GM18526 (cell line): Measurements from ENCODE around the gene RFX8.

Source experiments
- POLR2A ChIP-seq: IDR thresholded peaks from 3 replicates; pipeline ENCODE4 v1.6.1; 2011; ENCODE audit not compliant: insufficient read length; ENCODE audit errors: extremely low read depth

The RFX8 gene

GRCh38 chr2:101359410-101359954, 115.4 kb downstream of the RFX8 start:
- TF ChIP-seq POLR2A = no peak

DNA sequence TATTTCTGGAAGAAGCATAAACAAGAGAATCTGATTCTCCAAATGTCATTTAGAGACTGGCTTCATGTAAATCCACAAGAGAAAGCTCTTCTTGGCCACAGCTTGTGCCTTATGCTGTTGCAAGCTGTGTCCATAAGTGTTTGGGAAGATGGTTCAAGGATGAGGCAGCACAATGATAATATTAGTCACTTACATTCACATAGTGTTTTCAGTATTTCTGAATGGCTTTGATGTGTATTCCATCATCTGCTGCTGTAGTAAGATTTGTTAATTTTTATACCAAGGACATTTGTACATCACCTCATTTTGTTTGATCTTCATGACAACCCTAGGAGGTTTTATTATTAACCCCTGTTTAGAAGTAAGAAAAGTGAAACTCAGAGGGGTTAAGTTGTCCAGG, 117.5 kb downstream of the RFX8 start:
- no peak for TF ChIP-seq POLR2A

DNA sequence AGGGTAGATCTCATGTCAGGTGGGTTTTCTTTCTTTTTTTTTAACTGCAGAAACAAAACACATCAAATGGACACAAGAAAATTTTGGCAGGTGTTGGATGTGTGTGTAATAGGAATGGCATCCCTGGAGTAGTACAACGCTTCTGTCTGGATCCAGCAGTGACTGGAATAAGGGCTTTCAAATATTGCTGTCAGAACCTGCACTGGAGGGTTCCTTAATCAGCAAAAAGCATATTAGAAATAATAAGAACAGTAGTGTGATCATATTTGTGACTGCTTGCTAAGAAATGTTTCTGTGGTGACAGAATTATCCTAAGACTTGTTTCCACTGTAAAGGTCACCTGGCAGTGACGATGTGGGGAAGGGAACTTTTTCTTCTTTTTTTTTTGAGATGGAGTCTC, 118.4 kb downstream of the RFX8 start:
- TF ChIP-seq POLR2A = no peak

GRCh38 chr2:101356055-101356454, 118.9 kb downstream of the RFX8 start:
- no peak for TF ChIP-seq POLR2A

GRCh38 chr2:101355401-101356054, 119.4 kb downstream of the RFX8 start:
- TF ChIP-seq POLR2A = no peak

- no peak for TF ChIP-seq POLR2A
These were observed 120.2 kb downstream of the RFX8 start for GRCh38 chr2:101354420-101355311.

DNA sequence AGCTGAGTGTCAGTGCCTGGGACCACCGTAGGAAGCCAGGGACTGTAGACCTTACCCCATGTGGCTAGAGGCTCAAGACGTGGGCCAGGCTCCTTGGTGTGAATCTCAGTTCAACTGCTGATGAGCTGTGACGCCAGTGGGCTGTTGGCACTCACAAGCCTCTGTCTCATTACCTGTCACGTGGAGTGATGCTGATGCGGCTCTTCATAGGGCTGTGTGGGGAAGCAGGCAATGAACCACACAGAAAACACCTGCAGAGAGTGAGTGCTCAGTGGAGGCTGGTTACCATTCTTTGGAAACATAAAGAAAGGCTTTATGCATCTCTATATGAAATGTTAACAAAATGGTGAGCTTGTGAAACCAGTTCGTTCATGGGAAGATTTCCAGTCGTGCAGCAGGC, 123.7 kb downstream of the RFX8 start:
- no peak for TF ChIP-seq POLR2A

GRCh38 chr2:101349893-101350662, 124.8 kb downstream of the RFX8 start:
- no peak for TF ChIP-seq POLR2A

DNA sequence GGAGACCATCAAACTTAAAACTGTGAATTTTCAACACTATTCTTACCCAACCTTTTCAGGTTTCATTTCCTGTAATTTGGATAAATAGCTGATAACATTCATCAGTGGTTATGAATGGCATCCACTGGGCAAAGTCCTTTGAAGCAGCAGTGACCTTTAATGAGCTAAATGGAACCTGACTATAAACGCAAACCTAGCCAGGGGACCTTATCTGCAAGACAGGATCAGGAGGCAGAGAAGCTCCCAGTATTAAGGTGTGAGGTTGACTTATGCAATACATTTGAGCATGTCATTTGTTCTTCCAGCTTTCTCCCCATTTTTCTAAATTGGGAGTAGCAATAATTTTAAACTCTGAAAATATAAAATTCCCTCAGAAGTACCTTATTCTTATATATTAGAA, 126.0 kb downstream of the RFX8 start:
- no peak for TF ChIP-seq POLR2A
